PFSK-1 (cell line): ENCODE measurements around the gene RPS18.

Experiments
- FOXP2 ChIP-seq: optimal IDR thresholded peaks from 2 replicates; pipeline ENCODE3; 2011; ENCODE audit warnings: borderline replicate concordance, control low read depth, inconsistent platforms; ENCODE audit not compliant: insufficient read depth; ENCODE audit errors: extremely low read length, extremely low read depth
- POLR2AphosphoS5 ChIP-seq: IDR thresholded peaks from 2 replicates; pipeline ENCODE4 v1.6.1; 2012; ENCODE audit warnings: low read depth, mild to moderate bottlenecking, control low read depth, low read length, moderate library complexity
- REST ChIP-seq, 2 experiments: IDR thresholded peaks; 2 replicates each; pipeline versions ENCODE4 v1.6.1 to v1.8.0; 2011 to 2012; ENCODE audit warnings: low read depth in 2 of 2, low read length in 2 of 2, control low read depth in 1 of 2, inconsistent platforms in 1 of 2, mild to moderate bottlenecking in 1 of 2, moderate library complexity in 1 of 2; ENCODE audit not compliant: insufficient read depth in 1 of 2
- SIN3A ChIP-seq: IDR thresholded peaks from 2 replicates; pipeline ENCODE4 v1.6.1; 2012; ENCODE audit warnings: mild to moderate bottlenecking, low read length, moderate library complexity, borderline replicate concordance; ENCODE audit not compliant: insufficient read depth
- TAF1 ChIP-seq: IDR thresholded peaks from 2 replicates; pipeline ENCODE4 v1.6.1; 2012; ENCODE audit warnings: low read length, control low read depth, borderline replicate concordance; ENCODE audit not compliant: insufficient read depth

The RPS18 gene

GRCh38 chr6:33299237-33299944 lies 27.5 kb downstream of the RPS18 start:
- TF ChIP-seq SIN3A (no peak; the same call in 1 of the 2 replicates), FOXP2 (no peak), REST (IDR thresholded peaks at IDR 0.05; ENCODE audit: insufficient read depth in 1 of 2, low read depth in 2 of 2, low read length in 2 of 2) (peak; percentile 54 to 65; a peak in 3 of 4 replicates), POLR2AphosphoS5 (peak; percentile 92), TAF1 (peak; percentile 85)

- TF ChIP-seq REST (IDR thresholded peaks at IDR 0.05; ENCODE audit: insufficient read depth in 1 of 2, low read depth in 2 of 2, low read length in 2 of 2), result no peak
- TF ChIP-seq TAF1, result no peak
- no peak for TF ChIP-seq POLR2AphosphoS5
- no peak for TF ChIP-seq SIN3A
- TF ChIP-seq FOXP2, result no peak
Measured at GRCh38 chr6:33301877-33302276, 30.0 kb downstream of the RPS18 start.

- TF ChIP-seq FOXP2, result no peak
- TF ChIP-seq TAF1, result no peak
- no peak for TF ChIP-seq SIN3A
- no peak for TF ChIP-seq REST (IDR thresholded peaks at IDR 0.05; ENCODE audit: insufficient read depth in 1 of 2, low read depth in 2 of 2, low read length in 2 of 2)
- TF ChIP-seq POLR2AphosphoS5, result no peak
Measured at GRCh38 chr6:33304216-33304615, 32.3 kb downstream of the RPS18 start.

- no peak for TF ChIP-seq REST (IDR thresholded peaks at IDR 0.05; ENCODE audit: insufficient read depth in 1 of 2, low read depth in 2 of 2, low read length in 2 of 2)
- TF ChIP-seq FOXP2, result no peak
- TF ChIP-seq TAF1, result no peak
- no peak for TF ChIP-seq POLR2AphosphoS5
- no peak for TF ChIP-seq SIN3A
Measured at GRCh38 chr6:33305052-33305451, 33.2 kb downstream of the RPS18 start.

- no peak for TF ChIP-seq POLR2AphosphoS5
- no peak for TF ChIP-seq TAF1
- no peak for TF ChIP-seq SIN3A
- TF ChIP-seq FOXP2, result no peak
- TF ChIP-seq REST (IDR thresholded peaks at IDR 0.05; ENCODE audit: insufficient read depth in 1 of 2, low read depth in 2 of 2, low read length in 2 of 2), result no peak
Measured at GRCh38 chr6:33306356-33306755, 34.5 kb downstream of the RPS18 start.
